Neural progenitor cell (in vitro differentiated cells): ENCODE data around the gene PPP2R1B.

Experiments used
- CTCF ChIP-seq: fragments of 200-600 bp; sonication (generic); IDR thresholded peaks from 2 replicates; pipeline ENCODE4 v1.5.1; 2017; ENCODE audit warnings: antibody characterized with exemption, mild to moderate bottlenecking
- EZH2 ChIP-seq: fragments of 200-600 bp; sonication (generic); IDR thresholded peaks from 2 replicates; pipeline ENCODE4 v1.6.1; 2017; ENCODE audit warnings: antibody characterized with exemption, mild to moderate bottlenecking, moderate library complexity

DNA sequence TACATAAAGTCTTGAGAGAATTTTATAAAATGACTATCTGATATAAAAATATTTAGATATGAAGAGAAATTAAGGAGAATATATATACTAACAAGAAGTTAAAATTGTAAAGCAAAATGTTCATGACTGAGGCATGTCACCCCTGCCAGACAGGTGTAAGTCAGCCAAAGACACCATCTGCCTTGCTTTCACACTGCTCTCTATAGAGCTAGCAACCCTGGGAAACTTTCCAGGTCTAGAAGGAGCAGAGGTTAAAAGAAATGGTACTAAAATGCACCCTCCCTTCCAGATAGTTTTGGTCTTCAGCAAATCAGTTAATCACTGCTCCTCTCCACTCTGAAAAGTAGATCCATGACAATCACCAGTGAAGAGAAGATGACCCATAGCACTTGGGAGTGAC lies 16.5 kb downstream of the PPP2R1B start:
- TF ChIP-seq CTCF (no peak), EZH2 (no peak)
